Measurements from ENCODE around the gene MAPK13. TPM values are rescaled to one million over a fixed set of nuclear protein-coding genes. Genes with fewer than 3 reads are reported as not detected.

Gene MAPK13
- total and polyA plus RNA-seq, 4 donors = 1.9 to 17.2 (median 3.0) TPM

DNA sequence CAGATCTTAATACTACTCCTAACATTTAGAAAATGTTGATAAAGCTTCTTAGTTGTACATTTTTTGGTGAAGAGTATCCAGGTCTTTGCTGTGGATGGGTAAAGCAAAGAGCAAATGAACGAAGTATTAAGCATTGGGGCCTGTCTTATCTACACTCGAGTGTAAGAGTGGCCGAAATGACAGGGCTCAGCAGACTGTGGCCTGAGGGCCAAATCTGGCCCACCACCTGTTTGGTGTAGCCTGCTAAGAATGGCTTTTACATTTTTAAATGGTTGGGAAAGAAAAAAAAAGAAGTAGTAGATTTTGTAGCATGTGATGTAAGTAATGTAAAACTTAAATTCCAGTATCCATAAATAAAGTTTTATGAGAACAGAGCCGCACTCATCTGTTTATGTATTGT lies 19.4 kb upstream of the MAPK13 start:
- Histone ChIP-seq H3K9ac (ENCODE audit: low read depth in 1 of 2, low read length in 2 of 2) (no peak overlapping the region), H3K27me3 (ENCODE audit: control insufficient read depth in 4 of 4, insufficient read depth in 4 of 4, low read length in 3 of 4) (no peaks in the 10 kb centered on the region), H3K27ac (ENCODE audit: low read depth in 1 of 2, low read length in 2 of 2) (no peak overlapping the region), H3K4me3 (ENCODE audit: low read depth in 1 of 3, low read length in 3 of 3) (no peak overlapping the region), H3K9me3 (ENCODE audit: control insufficient read depth in 4 of 4, low read length in 3 of 4) (no peaks in the 10 kb centered on the region), H3K36me3 (ENCODE audit: control insufficient read depth in 4 of 4, insufficient read depth in 3 of 4, low read depth in 1 of 4, low read length in 3 of 4) (peaks cover 2 to 52% (median 37%) of the 10 kb centered on the region in 4 donors), H3K4me1 (ENCODE audit: control insufficient read depth in 4 of 4, insufficient read depth in 4 of 4, low read length in 3 of 4) (no peaks in the 10 kb centered on the region)
- TF ChIP-seq RXRA (IDR thresholded peaks at IDR 0.05) (no peak), ZBTB33 (IDR thresholded peaks at IDR 0.05) (no peak), FOXA2 (IDR thresholded peaks at IDR 0.05) (no peak), HNF4G (IDR thresholded peaks at IDR 0.05) (no peak), TAF1 (conservative IDR thresholded peaks at IDR 0.05) (no peak), EGR1 (IDR thresholded peaks at IDR 0.05; ENCODE audit: low read depth in 2 of 2) (no peak), ATF3 (IDR thresholded peaks at IDR 0.05) (no peak), FOXA1 (IDR thresholded peaks at IDR 0.05) (no peak)
- TF ChIP-seq, protein P1, sequence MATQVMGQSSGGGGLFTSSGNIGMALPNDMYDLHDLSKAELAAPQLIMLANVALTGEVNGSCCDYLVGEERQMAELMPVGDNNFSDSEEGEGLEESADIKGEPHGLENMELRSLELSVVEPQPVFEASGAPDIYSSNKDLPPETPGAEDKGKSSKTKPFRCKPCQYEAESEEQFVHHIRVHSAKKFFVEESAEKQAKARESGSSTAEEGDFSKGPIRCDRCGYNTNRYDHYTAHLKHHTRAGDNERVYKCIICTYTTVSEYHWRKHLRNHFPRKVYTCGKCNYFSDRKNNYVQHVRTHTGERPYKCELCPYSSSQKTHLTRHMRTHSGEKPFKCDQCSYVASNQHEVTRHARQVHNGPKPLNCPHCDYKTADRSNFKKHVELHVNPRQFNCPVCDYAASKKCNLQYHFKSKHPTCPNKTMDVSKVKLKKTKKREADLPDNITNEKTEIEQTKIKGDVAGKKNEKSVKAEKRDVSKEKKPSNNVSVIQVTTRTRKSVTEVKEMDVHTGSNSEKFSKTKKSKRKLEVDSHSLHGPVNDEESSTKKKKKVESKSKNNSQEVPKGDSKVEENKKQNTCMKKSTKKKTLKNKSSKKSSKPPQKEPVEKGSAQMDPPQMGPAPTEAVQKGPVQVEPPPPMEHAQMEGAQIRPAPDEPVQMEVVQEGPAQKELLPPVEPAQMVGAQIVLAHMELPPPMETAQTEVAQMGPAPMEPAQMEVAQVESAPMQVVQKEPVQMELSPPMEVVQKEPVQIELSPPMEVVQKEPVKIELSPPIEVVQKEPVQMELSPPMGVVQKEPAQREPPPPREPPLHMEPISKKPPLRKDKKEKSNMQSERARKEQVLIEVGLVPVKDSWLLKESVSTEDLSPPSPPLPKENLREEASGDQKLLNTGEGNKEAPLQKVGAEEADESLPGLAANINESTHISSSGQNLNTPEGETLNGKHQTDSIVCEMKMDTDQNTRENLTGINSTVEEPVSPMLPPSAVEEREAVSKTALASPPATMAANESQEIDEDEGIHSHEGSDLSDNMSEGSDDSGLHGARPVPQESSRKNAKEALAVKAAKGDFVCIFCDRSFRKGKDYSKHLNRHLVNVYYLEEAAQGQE (IDR thresholded peaks at IDR 0.05) = no peak
- TF ChIP-seq, protein P2, sequence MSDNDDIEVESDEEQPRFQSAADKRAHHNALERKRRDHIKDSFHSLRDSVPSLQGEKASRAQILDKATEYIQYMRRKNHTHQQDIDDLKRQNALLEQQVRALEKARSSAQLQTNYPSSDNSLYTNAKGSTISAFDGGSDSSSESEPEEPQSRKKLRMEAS (IDR thresholded peaks at IDR 0.05) = no peak
- TF ChIP-seq, protein P3, sequence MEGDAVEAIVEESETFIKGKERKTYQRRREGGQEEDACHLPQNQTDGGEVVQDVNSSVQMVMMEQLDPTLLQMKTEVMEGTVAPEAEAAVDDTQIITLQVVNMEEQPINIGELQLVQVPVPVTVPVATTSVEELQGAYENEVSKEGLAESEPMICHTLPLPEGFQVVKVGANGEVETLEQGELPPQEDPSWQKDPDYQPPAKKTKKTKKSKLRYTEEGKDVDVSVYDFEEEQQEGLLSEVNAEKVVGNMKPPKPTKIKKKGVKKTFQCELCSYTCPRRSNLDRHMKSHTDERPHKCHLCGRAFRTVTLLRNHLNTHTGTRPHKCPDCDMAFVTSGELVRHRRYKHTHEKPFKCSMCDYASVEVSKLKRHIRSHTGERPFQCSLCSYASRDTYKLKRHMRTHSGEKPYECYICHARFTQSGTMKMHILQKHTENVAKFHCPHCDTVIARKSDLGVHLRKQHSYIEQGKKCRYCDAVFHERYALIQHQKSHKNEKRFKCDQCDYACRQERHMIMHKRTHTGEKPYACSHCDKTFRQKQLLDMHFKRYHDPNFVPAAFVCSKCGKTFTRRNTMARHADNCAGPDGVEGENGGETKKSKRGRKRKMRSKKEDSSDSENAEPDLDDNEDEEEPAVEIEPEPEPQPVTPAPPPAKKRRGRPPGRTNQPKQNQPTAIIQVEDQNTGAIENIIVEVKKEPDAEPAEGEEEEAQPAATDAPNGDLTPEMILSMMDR (IDR thresholded peaks at IDR 0.05; ENCODE audit: low read depth, low read length, missing input control) = no peak
- no peak for DNase-seq (ENCODE audit: low spot score)
- WGBS = 96% methylated on average over 4 of the region's 4 CpGs

DNA sequence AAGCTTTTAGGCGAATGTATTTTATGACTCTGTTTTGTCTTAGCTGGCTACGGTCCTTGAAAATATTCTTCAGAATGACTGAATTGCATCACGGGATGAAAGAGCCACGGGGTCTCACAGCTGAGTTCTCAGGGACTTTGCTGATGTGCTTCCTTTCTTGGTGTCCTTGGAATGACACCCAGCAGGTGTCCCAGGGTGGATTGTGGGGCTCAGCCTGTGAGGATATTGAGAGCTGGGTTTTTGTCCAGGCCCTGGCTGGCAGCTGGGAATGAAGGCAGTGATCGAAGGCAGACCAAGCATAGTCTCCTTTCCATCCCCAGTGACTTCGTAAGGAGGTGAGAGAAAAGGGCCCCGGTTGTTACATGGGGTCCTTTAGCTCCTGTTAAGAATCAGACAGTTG lies 18.8 kb upstream of the MAPK13 start:
- Histone ChIP-seq H3K4me3 (ENCODE audit: low read depth in 1 of 3, low read length in 3 of 3) (no peak overlapping the region), H3K36me3 (ENCODE audit: control insufficient read depth in 4 of 4, insufficient read depth in 3 of 4, low read depth in 1 of 4, low read length in 3 of 4) (peaks cover 2 to 52% (median 35%) of the 10 kb centered on the region in 4 donors), H3K9me3 (ENCODE audit: control insufficient read depth in 4 of 4, low read length in 3 of 4) (no peaks in the 10 kb centered on the region), H3K27ac (ENCODE audit: low read depth in 1 of 2, low read length in 2 of 2) (no peak overlapping the region), H3K4me1 (ENCODE audit: control insufficient read depth in 4 of 4, insufficient read depth in 4 of 4, low read length in 3 of 4) (no peaks in the 10 kb centered on the region), H3K9ac (ENCODE audit: low read depth in 1 of 2, low read length in 2 of 2) (no peak overlapping the region), H3K27me3 (ENCODE audit: control insufficient read depth in 4 of 4, insufficient read depth in 4 of 4, low read length in 3 of 4) (no peaks in the 10 kb centered on the region)
- DNase-seq (ENCODE audit: low spot score) = no peak
- 92% methylated on average over 7 of the region's 7 CpGs for WGBS
- TF ChIP-seq YY1 (IDR thresholded peaks at IDR 0.05) (no peak), HNF4G (IDR thresholded peaks at IDR 0.05) (no peak), ATF3 (IDR thresholded peaks at IDR 0.05) (no peak), NR2F2 (IDR thresholded peaks at IDR 0.05) (no peak), RAD21 (IDR thresholded peaks at IDR 0.05) (no peak), GABPA (IDR thresholded peaks at IDR 0.05 in 1 of 2, conservative IDR thresholded peaks at IDR 0.05 in 1 of 2) (no peak), EGR1 (IDR thresholded peaks at IDR 0.05; ENCODE audit: low read depth in 2 of 2) (no peak), RXRA (IDR thresholded peaks at IDR 0.05) (no peak), JUND (IDR thresholded peaks at IDR 0.05) (no peak), HNF4A (conservative IDR thresholded peaks at IDR 0.05) (no peak), TAF1 (conservative IDR thresholded peaks at IDR 0.05) (no peak)
- TF ChIP-seq, protein P2 (IDR thresholded peaks at IDR 0.05) = no peak
- TF ChIP-seq, protein P1 (IDR thresholded peaks at IDR 0.05) = no peak

All from liver (tissue), 9 donors.